AG09309 (cell line): ENCODE data around the gene AATK.

ENCODE experiments used
- DNase-seq: peaks from one replicate; pipeline ENCODE4 v3.0.0-alpha.2; 2010; ENCODE audit warnings: low read depth
- H3K4me3 ChIP-seq: 2 replicates; pipeline ENCODE4 v1.5.1; 2011; ENCODE audit warnings: mild to moderate bottlenecking, low read depth, low read length, moderate library complexity; ENCODE audit not compliant: control insufficient read depth
- TF ChIP-seq, protein P1 (sequence below): IDR thresholded peaks from 2 replicates; pipeline ENCODE4 v1.5.1; 2011; ENCODE audit warnings: mild to moderate bottlenecking, low read depth, low read length, inconsistent platforms; ENCODE audit not compliant: insufficient read depth, control insufficient read depth; ENCODE audit errors: missing control alignments

Gene AATK

DNA sequence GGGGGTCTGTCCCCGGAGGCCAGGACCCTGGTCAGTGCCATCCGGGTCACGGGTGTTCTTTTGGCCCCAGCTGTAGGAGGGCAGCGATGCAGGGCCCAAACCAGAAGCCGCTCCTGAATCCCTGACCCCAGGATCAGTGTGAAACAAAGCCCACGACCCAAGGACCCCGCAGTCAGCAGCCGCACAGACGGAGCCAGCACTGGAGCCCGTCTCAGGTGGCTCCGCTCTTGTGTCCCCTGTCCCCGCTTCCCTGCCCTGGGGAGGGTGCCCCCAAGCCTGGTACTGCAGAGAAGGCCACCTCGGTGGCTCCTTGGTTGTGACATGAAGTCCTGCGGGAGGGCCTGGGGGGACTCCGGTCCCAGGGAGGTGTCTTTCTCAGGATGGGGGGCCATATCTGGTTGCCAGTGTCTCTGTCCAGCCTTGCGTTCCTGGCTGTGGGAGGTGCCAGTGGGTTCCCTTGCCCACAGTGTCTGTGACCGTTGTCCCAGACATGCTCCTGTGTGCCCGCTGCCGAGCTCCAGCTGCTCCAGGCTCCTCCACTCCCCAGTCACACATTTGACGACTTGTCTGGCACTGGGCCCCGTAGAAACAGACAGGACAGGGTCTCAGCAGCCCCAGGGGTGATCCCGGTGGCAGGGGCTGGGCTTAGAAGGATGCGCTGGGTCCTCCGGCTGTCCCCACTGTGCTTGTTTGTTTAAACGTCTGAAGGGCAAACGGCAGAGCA lies 97.4 kb downstream of the AATK start:
- DNase-seq, result no peak
- TF ChIP-seq, protein P1, sequence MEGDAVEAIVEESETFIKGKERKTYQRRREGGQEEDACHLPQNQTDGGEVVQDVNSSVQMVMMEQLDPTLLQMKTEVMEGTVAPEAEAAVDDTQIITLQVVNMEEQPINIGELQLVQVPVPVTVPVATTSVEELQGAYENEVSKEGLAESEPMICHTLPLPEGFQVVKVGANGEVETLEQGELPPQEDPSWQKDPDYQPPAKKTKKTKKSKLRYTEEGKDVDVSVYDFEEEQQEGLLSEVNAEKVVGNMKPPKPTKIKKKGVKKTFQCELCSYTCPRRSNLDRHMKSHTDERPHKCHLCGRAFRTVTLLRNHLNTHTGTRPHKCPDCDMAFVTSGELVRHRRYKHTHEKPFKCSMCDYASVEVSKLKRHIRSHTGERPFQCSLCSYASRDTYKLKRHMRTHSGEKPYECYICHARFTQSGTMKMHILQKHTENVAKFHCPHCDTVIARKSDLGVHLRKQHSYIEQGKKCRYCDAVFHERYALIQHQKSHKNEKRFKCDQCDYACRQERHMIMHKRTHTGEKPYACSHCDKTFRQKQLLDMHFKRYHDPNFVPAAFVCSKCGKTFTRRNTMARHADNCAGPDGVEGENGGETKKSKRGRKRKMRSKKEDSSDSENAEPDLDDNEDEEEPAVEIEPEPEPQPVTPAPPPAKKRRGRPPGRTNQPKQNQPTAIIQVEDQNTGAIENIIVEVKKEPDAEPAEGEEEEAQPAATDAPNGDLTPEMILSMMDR, result no peak
- no peak overlapping the region for H3K4me3 ChIP-seq

DNA sequence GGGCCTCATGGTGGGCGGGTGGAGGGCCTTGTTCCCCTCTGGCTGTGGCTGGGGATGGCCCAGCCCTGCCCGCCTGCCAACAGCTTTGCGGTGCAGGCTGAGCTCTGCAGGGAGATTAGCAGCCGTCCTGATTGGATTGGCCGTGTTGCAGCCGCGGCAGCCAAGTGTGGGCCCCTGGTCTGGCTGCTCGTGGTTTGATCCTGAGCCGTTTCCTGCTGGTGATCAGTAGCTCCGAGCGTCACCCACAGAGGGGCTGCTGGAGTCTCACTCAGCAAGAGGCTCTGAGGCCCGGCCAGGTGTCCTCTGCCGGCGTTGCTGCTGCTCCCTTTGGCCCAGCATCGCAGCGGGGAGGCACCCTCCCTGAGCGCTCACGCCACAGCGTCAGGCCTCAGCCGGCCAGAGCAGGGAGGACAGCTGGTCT lies 98.6 kb downstream of the AATK start:
- TF ChIP-seq, protein P1, result no peak
- no peak overlapping the region for H3K4me3 ChIP-seq
- DNase-seq, result no peak
